NCI-H526 treated with DMSO at 0.1 percent for 48 hours (cell line): ENCODE data around the gene KIAA1191.
"Not testable (repeated sequence)": the region's sequence is repeated elsewhere in the genome, so short reads cannot be mapped to it uniquely, and the experiment has no call there.

Experiments used
- DNase-seq: peaks from one replicate; lab custom pipeline; 2025; lab: John Stamatoyannopoulos, UW

Gene KIAA1191

DNA sequence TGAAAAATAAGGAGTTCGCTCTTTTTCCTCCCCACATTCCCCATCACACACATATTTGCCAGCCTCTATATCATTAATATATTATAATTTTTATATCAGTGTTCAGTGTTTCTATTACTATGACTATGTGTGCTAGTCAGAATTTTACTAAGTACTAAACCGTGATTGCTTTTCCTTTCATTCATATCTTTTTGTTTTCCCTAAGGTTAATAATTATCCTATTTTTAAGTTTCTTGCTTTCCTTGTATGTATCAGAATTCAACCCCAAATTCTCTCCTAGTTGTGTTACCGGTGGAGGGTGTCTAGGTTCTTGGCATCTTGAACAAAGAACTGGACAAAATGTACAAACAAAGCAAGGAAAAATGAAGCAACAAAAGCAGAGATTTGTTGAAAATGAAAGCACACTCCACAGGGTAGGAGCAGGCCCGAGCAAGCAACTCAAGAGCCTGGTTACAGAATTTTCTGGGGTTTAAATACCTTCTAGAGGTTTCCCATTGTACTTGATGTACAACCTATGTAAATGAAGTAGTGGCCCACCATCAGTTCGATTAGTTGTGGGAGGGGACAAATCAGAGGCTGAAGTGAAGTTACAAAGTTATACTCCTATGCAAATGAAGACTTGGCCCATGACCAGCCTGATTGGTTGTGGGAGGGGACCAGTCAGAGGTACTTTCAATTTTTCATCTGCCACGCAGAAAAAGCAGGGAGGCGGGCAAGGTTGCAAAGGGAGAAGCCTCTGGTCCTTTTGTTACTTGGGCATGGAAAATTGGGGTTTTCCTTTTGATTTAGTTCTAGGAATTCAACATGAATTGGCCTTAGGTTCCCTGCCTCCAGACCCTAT is 43.8 kb downstream of the KIAA1191 start:
- DNase-seq = no peak

DNA sequence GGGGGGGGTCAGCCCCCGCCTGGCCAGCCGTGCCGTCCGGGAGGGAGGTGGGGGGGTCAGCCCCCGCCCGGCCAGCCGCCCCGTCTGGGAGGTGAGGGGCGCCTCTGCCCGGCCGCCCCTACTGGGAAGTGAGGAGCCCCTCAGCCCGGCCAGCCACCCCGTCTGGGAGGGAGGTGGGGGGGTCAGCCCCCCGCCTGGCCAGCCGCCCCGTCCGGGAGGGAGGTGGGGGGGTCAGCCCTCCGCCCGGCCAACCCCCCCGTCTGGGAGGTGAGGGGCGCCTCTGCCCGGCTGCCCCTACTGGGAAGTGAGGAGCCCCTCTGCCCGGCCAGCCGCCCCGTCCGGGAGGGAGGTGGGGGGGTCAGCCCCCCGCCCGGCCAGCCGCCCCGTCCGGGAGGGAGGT is 56.2 kb downstream of the KIAA1191 start:
- not testable (repeated sequence) for DNase-seq
